ENCODE results near the gene TRIM52. TPM values are rescaled to one million over a fixed set of nuclear protein-coding genes. Genes with fewer than 3 reads are reported as not detected.

TRIM52 gene
- polyA plus RNA-seq, 1 donor from 2014 or later: 42.0 TPM

DNA sequence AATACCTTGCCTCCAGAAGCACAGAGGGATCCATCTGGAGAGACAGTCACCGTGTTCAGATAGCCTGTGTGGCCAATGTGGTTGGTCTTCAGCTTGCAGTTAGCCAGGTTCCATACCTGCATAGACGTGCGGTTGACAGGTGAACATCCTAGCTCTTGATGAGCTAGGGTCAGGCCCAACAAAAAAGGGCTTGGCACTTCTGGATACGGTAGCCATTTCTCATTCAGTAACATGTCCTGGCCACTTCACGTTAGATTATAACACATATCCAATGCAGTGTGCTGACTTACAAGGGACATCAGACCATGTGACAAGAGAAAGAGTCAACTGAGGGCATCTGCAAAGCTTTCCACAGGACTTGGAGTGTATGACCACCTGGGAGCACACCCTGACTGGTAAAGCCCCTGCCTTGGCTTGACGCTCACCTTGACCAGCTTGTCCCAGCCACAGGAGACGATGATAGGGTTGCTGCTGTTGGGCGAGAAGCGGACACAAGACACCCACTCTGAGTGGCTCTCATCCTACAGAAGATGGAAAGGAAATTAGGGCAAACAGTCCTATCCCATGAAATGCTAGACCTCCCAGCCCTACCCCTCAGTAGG lies 21.8 kb downstream of the TRIM52 start:
- Histone ChIP-seq H3K9ac (ENCODE audit: low read length) (no peak overlapping the region), H3K4me3 (ENCODE audit: low read length) (no peak overlapping the region), H3K9me3 (ENCODE audit: low read length) (no peaks in the 10 kb centered on the region), H3K4me2 (ENCODE audit: low read length) (no peak overlapping the region), H2AFZ (ENCODE audit: low read depth, low read length) (no peak overlapping the region), H4K20me1 (ENCODE audit: insufficient read depth) (no peaks in the 10 kb centered on the region), H3K27ac (ENCODE audit: low read length) (no peak overlapping the region), H3F3A (ENCODE audit: insufficient read depth, low read length, poor library complexity, severe bottlenecking) (no peaks in the 10 kb centered on the region), H3K36me3 (ENCODE audit: insufficient read depth, low read length) (peaks cover 15% of the 10 kb centered on the region), H3K79me2 (replicated peaks; ENCODE audit: insufficient read depth, low read length) (peaks cover 29% of the 10 kb centered on the region), H3K27me3 (ENCODE audit: insufficient read depth, low read depth, low read length) (no peaks in the 10 kb centered on the region), H3K9me2 (ENCODE audit: insufficient read depth, low read length) (no peaks in the 10 kb centered on the region)
- no peak for TF ChIP-seq RAD21 (conservative IDR thresholded peaks at IDR 0.05)
- no peak for TF ChIP-seq TAF1 (IDR thresholded peaks at IDR 0.05; ENCODE audit: low read depth)
- no peak for TF ChIP-seq MXI1 (conservative IDR thresholded peaks at IDR 0.05; ENCODE audit: poor library complexity, severe bottlenecking)
- TF ChIP-seq EZH2 (IDR thresholded peaks at IDR 0.05; ENCODE audit: borderline replicate concordance, insufficient read depth, low read length, poor library complexity, severe bottlenecking): no peak
- no peak for TF ChIP-seq POLR2AphosphoS5 (IDR thresholded peaks at IDR 0.05)
- TF ChIP-seq, protein P1, sequence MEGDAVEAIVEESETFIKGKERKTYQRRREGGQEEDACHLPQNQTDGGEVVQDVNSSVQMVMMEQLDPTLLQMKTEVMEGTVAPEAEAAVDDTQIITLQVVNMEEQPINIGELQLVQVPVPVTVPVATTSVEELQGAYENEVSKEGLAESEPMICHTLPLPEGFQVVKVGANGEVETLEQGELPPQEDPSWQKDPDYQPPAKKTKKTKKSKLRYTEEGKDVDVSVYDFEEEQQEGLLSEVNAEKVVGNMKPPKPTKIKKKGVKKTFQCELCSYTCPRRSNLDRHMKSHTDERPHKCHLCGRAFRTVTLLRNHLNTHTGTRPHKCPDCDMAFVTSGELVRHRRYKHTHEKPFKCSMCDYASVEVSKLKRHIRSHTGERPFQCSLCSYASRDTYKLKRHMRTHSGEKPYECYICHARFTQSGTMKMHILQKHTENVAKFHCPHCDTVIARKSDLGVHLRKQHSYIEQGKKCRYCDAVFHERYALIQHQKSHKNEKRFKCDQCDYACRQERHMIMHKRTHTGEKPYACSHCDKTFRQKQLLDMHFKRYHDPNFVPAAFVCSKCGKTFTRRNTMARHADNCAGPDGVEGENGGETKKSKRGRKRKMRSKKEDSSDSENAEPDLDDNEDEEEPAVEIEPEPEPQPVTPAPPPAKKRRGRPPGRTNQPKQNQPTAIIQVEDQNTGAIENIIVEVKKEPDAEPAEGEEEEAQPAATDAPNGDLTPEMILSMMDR (IDR thresholded peaks at IDR 0.05; ENCODE audit: poor library complexity, severe bottlenecking): no peak
- no peak for TF ChIP-seq EP300 (conservative IDR thresholded peaks at IDR 0.05; ENCODE audit: poor library complexity, severe bottlenecking)
- TF ChIP-seq SMC3 (conservative IDR thresholded peaks at IDR 0.05; ENCODE audit: poor library complexity): no peak
- TF ChIP-seq, protein P2, sequence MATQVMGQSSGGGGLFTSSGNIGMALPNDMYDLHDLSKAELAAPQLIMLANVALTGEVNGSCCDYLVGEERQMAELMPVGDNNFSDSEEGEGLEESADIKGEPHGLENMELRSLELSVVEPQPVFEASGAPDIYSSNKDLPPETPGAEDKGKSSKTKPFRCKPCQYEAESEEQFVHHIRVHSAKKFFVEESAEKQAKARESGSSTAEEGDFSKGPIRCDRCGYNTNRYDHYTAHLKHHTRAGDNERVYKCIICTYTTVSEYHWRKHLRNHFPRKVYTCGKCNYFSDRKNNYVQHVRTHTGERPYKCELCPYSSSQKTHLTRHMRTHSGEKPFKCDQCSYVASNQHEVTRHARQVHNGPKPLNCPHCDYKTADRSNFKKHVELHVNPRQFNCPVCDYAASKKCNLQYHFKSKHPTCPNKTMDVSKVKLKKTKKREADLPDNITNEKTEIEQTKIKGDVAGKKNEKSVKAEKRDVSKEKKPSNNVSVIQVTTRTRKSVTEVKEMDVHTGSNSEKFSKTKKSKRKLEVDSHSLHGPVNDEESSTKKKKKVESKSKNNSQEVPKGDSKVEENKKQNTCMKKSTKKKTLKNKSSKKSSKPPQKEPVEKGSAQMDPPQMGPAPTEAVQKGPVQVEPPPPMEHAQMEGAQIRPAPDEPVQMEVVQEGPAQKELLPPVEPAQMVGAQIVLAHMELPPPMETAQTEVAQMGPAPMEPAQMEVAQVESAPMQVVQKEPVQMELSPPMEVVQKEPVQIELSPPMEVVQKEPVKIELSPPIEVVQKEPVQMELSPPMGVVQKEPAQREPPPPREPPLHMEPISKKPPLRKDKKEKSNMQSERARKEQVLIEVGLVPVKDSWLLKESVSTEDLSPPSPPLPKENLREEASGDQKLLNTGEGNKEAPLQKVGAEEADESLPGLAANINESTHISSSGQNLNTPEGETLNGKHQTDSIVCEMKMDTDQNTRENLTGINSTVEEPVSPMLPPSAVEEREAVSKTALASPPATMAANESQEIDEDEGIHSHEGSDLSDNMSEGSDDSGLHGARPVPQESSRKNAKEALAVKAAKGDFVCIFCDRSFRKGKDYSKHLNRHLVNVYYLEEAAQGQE (IDR thresholded peaks at IDR 0.05; ENCODE audit: borderline replicate concordance): no peak

DNA sequence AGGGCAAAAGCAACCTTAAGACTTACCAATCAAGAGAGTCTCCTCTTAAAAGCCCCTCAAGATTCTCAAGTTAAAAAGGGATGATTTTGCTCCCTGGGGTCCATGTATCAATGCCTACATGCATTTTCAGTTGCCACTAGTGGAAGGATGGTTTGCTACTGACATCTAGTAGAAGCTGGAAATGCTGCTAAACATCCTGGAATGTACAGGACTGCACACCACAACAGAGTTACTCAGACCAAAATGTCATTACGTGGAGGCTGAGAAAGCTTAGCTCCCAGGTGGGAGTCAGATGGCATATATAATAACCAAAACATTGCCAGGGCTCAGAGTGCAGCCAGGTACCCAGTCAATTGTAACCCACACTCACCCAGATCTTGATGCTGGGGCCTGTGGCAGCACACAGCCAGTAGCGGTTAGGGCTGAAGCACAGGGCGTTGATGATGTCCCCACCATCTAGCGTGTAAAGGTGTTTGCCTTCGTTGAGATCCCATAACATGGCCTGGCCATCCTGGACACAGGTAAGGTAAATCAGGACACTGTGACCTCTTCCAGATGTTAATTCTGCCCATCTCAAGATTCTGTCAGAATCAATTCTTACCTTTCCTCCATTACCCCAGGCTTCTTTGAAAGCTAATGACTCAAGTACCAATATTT lies 23.1 kb downstream of the TRIM52 start:
- no peaks in the 10 kb centered on the region for H3K9me3 ChIP-seq (ENCODE audit: low read length)
- peaks cover 15% of the 10 kb centered on the region for H3K36me3 ChIP-seq (ENCODE audit: insufficient read depth, low read length)
- no peak overlapping the region for H3K4me2 ChIP-seq (ENCODE audit: low read length)
- H3K27me3 ChIP-seq (ENCODE audit: insufficient read depth, low read depth, low read length): no peaks in the 10 kb centered on the region
- H4K20me1 ChIP-seq (ENCODE audit: insufficient read depth): no peaks in the 10 kb centered on the region
- H3K27ac ChIP-seq (ENCODE audit: low read length): no peak overlapping the region
- no peak overlapping the region for H3K4me3 ChIP-seq (ENCODE audit: low read length)
- no peak overlapping the region for H3K9ac ChIP-seq (ENCODE audit: low read length)
- no peaks in the 10 kb centered on the region for H3F3A ChIP-seq (ENCODE audit: insufficient read depth, low read length, poor library complexity, severe bottlenecking)
- H3K79me2 ChIP-seq (replicated peaks; ENCODE audit: insufficient read depth, low read length): peaks cover 24% of the 10 kb centered on the region
- TF ChIP-seq EP300 (conservative IDR thresholded peaks at IDR 0.05; ENCODE audit: poor library complexity, severe bottlenecking): no peak
- no peak for TF ChIP-seq SMC3 (conservative IDR thresholded peaks at IDR 0.05; ENCODE audit: poor library complexity)
- TF ChIP-seq, protein P1 (IDR thresholded peaks at IDR 0.05; ENCODE audit: poor library complexity, severe bottlenecking): no peak
- TF ChIP-seq EZH2 (IDR thresholded peaks at IDR 0.05; ENCODE audit: borderline replicate concordance, insufficient read depth, low read length, poor library complexity, severe bottlenecking): no peak
- no peak for TF ChIP-seq TAF1 (IDR thresholded peaks at IDR 0.05; ENCODE audit: low read depth)
- TF ChIP-seq RAD21 (conservative IDR thresholded peaks at IDR 0.05): no peak
- no peak for TF ChIP-seq POLR2AphosphoS5 (IDR thresholded peaks at IDR 0.05)
- TF ChIP-seq MXI1 (conservative IDR thresholded peaks at IDR 0.05; ENCODE audit: poor library complexity, severe bottlenecking): no peak
- H3K9me2 ChIP-seq (ENCODE audit: insufficient read depth, low read length): no peaks in the 10 kb centered on the region
- no peak overlapping the region for H2AFZ ChIP-seq (ENCODE audit: low read depth, low read length)
